ENCODE data around the gene GNGT2. TPM values are rescaled to one million over a fixed set of nuclear protein-coding genes. Genes with fewer than 3 reads are reported as not detected.

Gene GNGT2
- total RNA-seq, 1 donor from 2014 or later = not detected

DNA sequence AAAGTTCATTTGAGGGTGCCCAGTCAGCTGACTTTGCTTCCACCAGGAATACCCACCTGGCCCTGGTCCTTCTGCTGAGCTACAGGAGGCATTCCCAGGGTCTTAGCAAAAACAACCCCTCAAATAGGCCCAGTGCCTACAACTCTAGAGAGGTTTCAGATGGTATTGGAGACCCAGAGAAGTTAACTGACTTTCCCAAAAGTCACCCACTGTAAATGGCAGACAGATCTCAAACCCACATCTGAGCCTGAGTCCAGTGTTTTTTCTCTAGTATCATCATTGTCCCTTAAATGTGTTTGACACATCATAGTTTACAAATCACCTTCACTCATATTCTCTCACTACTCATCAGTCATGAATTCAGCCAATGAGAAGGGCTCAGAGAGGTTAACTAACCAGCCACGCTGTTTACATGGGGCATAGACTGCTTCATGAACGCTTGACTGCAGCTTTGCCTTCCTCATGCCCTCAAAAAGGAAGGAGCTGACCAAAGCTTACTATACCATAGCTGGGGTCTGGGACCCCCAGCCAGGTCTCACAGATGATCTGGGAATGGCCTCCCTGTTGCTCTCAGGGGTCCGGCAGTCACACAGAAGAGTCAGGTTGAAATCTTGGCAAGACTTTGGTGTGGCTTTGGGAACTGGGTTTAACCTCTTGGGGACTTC is 16.5 kb upstream of the GNGT2 start:
- TF ChIP-seq, protein P1, sequence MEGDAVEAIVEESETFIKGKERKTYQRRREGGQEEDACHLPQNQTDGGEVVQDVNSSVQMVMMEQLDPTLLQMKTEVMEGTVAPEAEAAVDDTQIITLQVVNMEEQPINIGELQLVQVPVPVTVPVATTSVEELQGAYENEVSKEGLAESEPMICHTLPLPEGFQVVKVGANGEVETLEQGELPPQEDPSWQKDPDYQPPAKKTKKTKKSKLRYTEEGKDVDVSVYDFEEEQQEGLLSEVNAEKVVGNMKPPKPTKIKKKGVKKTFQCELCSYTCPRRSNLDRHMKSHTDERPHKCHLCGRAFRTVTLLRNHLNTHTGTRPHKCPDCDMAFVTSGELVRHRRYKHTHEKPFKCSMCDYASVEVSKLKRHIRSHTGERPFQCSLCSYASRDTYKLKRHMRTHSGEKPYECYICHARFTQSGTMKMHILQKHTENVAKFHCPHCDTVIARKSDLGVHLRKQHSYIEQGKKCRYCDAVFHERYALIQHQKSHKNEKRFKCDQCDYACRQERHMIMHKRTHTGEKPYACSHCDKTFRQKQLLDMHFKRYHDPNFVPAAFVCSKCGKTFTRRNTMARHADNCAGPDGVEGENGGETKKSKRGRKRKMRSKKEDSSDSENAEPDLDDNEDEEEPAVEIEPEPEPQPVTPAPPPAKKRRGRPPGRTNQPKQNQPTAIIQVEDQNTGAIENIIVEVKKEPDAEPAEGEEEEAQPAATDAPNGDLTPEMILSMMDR (IDR thresholded peaks at IDR 0.05; ENCODE audit: insufficient read depth, low read depth, low read length) = no peak
- TF ChIP-seq EZH2 (IDR thresholded peaks at IDR 0.05; ENCODE audit: insufficient read depth, low read length) = no peak
- Mint-ChIP-seq H3K27ac (ENCODE audit: unreplicated experiment) (no peak overlapping the region), H3K36me3 (ENCODE audit: low read depth, unreplicated experiment) (peaks cover 5% of the 10 kb centered on the region), H3K9me3 (ENCODE audit: unreplicated experiment) (no peaks in the 10 kb centered on the region), H3K4me1 (ENCODE audit: low read depth, unreplicated experiment) (peaks cover 10% of the 10 kb centered on the region), H3K4me3 (ENCODE audit: unreplicated experiment) (no peak overlapping the region), H3K27me3 (ENCODE audit: low read depth, unreplicated experiment) (peaks cover 68% of the 10 kb centered on the region)
- peaks cover 9% of the 10 kb centered on the region for H3K4me1 ChIP-seq (ENCODE audit: insufficient read depth, low read length)
- H4K20me1 ChIP-seq (ENCODE audit: insufficient read depth, low read length) = peaks cover 12% of the 10 kb centered on the region
- FAIRE-seq = no peak
- H3K4me3 ChIP-seq (ENCODE audit: insufficient read depth, low read depth, low read length) = no peak overlapping the region
- H3K27me3 ChIP-seq (ENCODE audit: insufficient read depth, low read length) = peaks cover 45% of the 10 kb centered on the region
- no peak overlapping the region for H3K4me2 ChIP-seq (ENCODE audit: low read length)
- no peaks in the 10 kb centered on the region for H3K36me3 ChIP-seq (ENCODE audit: insufficient read depth, low read length)
- no peak overlapping the region for H2AFZ ChIP-seq (ENCODE audit: low read depth, low read length)
- DNase-seq (ENCODE audit: low read depth) = no peak
- no peak overlapping the region for H3K27ac ChIP-seq (ENCODE audit: low read depth, low read length)
- no peak overlapping the region for H3K9ac ChIP-seq (ENCODE audit: low read length)
- no peaks in the 10 kb centered on the region for H3K9me3 ChIP-seq (ENCODE audit: insufficient read depth, low read depth, low read length)
- no peaks in the 10 kb centered on the region for H3K79me2 ChIP-seq (ENCODE audit: insufficient read depth, low read length)

- FAIRE-seq = no peak
- peaks cover 64% of the 10 kb centered on the region for H3K27me3 Mint-ChIP-seq (ENCODE audit: low read depth, unreplicated experiment)
- peaks cover 48% of the 10 kb centered on the region for H3K27me3 ChIP-seq (ENCODE audit: insufficient read depth, low read length)
Observed at GRCh38 chr17:49225554-49226236, 15.3 kb upstream of the GNGT2 start.

More at GRCh38 chr17:49225554-49226236, 15.3 kb upstream of the GNGT2 start:
- no peaks in the 10 kb centered on the region for H3K9me3 Mint-ChIP-seq (ENCODE audit: unreplicated experiment)
- no peak for TF ChIP-seq EZH2 (IDR thresholded peaks at IDR 0.05; ENCODE audit: insufficient read depth, low read length)
- TF ChIP-seq, protein P1 (IDR thresholded peaks at IDR 0.05; ENCODE audit: insufficient read depth, low read depth, low read length) = no peak
- H3K4me3 Mint-ChIP-seq (ENCODE audit: unreplicated experiment) = no peak overlapping the region
- H3K9ac ChIP-seq (ENCODE audit: low read length) = no peak overlapping the region
- no peaks in the 10 kb centered on the region for H3K79me2 ChIP-seq (ENCODE audit: insufficient read depth, low read length)
- DNase-seq (ENCODE audit: low read depth) = no peak
- H3K27ac Mint-ChIP-seq (ENCODE audit: unreplicated experiment) = no peak overlapping the region
- no peak overlapping the region for H3K4me3 ChIP-seq (ENCODE audit: insufficient read depth, low read depth, low read length)
- peaks cover 12% of the 10 kb centered on the region for H4K20me1 ChIP-seq (ENCODE audit: insufficient read depth, low read length)
- no peak overlapping the region for H3K4me2 ChIP-seq (ENCODE audit: low read length)
- H3K4me1 ChIP-seq (ENCODE audit: insufficient read depth, low read length) = peaks cover 6% of the 10 kb centered on the region
- peaks cover 10% of the 10 kb centered on the region for H3K4me1 Mint-ChIP-seq (ENCODE audit: low read depth, unreplicated experiment)
- H3K36me3 Mint-ChIP-seq (ENCODE audit: low read depth, unreplicated experiment) = peaks cover 5% of the 10 kb centered on the region
- H2AFZ ChIP-seq (ENCODE audit: low read depth, low read length) = no peak overlapping the region
- no peaks in the 10 kb centered on the region for H3K36me3 ChIP-seq (ENCODE audit: insufficient read depth, low read length)
- no peak overlapping the region for H3K27ac ChIP-seq (ENCODE audit: low read depth, low read length)
- H3K9me3 ChIP-seq (ENCODE audit: insufficient read depth, low read depth, low read length) = no peaks in the 10 kb centered on the region

Measured in astrocyte (in vitro differentiated cells and primary cell).